Measurements from ENCODE around the gene PIMREG. TPM values are rescaled to one million over a fixed set of nuclear protein-coding genes. Genes with fewer than 3 reads are reported as not detected.

PIMREG gene
- total RNA-seq, 6 donors from 2014 or later: 0.67 to 1.3 (median 0.77) TPM; not detected in 2

- DNase-seq (no peak), ATAC-seq (ENCODE audit: low FRiP score in 2 of 2) (no peak)
- TF ChIP-seq POLR2AphosphoS5 (IDR thresholded peaks at IDR 0.05): no peak
- no peak for TF ChIP-seq POLR2A (IDR thresholded peaks at IDR 0.05)
- no peak for TF ChIP-seq CTCF (IDR thresholded peaks at IDR 0.05)
- no peak overlapping the region for H3K27ac ChIP-seq
- H3K4me1 ChIP-seq: peaks cover 5 to 9% (median 7%) of the 10 kb centered on the region in 4 donors
- H3K4me3 ChIP-seq: no peak overlapping the region
- H3K27me3 ChIP-seq: no peaks in the 10 kb centered on the region
- H3K36me3 ChIP-seq: no peaks in the 10 kb centered on the region
- 89 to 97% methylated on average over 5 of the region's 6 CpGs for WGBS, 2 donors
- H3K9me3 ChIP-seq: no peaks in the 10 kb centered on the region
These were observed 5.1 kb downstream of the PIMREG start for GRCh38 chr17:6449307-6449706.

GRCh38 chr17:6450926-6451832 is 6.9 kb downstream of the PIMREG start:
- peaks cover 0 to 7% (median 4%) of the 10 kb centered on the region in 4 donors for H3K4me1 ChIP-seq
- DNase-seq: no peak
- no peak for ATAC-seq (ENCODE audit: low FRiP score in 2 of 2)
- H3K4me3 ChIP-seq: no peak overlapping the region
- no peak overlapping the region for H3K27ac ChIP-seq
- no peaks in the 10 kb centered on the region for H3K9me3 ChIP-seq
- TF ChIP-seq POLR2AphosphoS5 (IDR thresholded peaks at IDR 0.05) (no peak), CTCF (IDR thresholded peaks at IDR 0.05) (no peak), EP300 (IDR thresholded peaks at IDR 0.05) (no peak), POLR2A (IDR thresholded peaks at IDR 0.05) (no peak)
- no peaks in the 10 kb centered on the region for H3K36me3 ChIP-seq
- H3K27me3 ChIP-seq: peaks cover 0 to 6% (median 0%) of the 10 kb centered on the region in 4 donors
- 44 to 45% methylated on average over 12 of the region's 12 CpGs for WGBS, 2 donors

GRCh38 chr17:6452471-6453266 is 8.4 kb downstream of the PIMREG start:
- H3K4me1 ChIP-seq: peaks cover 0 to 7% (median 4%) of the 10 kb centered on the region in 4 donors
- H3K4me3 ChIP-seq: no peak overlapping the region
- ATAC-seq (ENCODE audit: low FRiP score in 2 of 2) (no peak), DNase-seq (no peak)
- no peak overlapping the region for H3K27ac ChIP-seq
- H3K27me3 ChIP-seq: peaks cover 0 to 6% (median 0%) of the 10 kb centered on the region in 4 donors
- no peaks in the 10 kb centered on the region for H3K9me3 ChIP-seq
- WGBS, 2 donors: 87 to 93% methylated on average over 10 of the region's 10 CpGs
- TF ChIP-seq POLR2A (IDR thresholded peaks at IDR 0.05) (no peak), EP300 (IDR thresholded peaks at IDR 0.05) (no peak), CTCF (IDR thresholded peaks at IDR 0.05) (no peak), POLR2AphosphoS5 (IDR thresholded peaks at IDR 0.05) (no peak)
- no peaks in the 10 kb centered on the region for H3K36me3 ChIP-seq

- peak in 1 of 2 donors; percentile 71 for DNase-seq
- H3K9me3 ChIP-seq: no peaks in the 10 kb centered on the region
- no peak overlapping the region for H3K4me3 ChIP-seq
- H3K4me1 ChIP-seq: peaks cover 0 to 7% (median 4%) of the 10 kb centered on the region in 4 donors
- peaks cover 0 to 6% (median 0%) of the 10 kb centered on the region in 4 donors for H3K27me3 ChIP-seq
- H3K27ac ChIP-seq: no peak overlapping the region
- 84 to 90% methylated on average over 10 to 14 of the region's 14 CpGs for WGBS, 2 donors
- TF ChIP-seq EP300 (IDR thresholded peaks at IDR 0.05) (no peak), POLR2AphosphoS5 (IDR thresholded peaks at IDR 0.05) (no peak), CTCF (IDR thresholded peaks at IDR 0.05) (no peak), POLR2A (IDR thresholded peaks at IDR 0.05) (no peak)
- H3K36me3 ChIP-seq: no peaks in the 10 kb centered on the region
- no peak for ATAC-seq (ENCODE audit: low FRiP score in 2 of 2)
These were observed 9.2 kb downstream of the PIMREG start for GRCh38 chr17:6453279-6454024.
